SK-N-SH (cell line): ENCODE data around the gene F2R. TPM values are rescaled to one million over a fixed set of nuclear protein-coding genes. Genes with fewer than 3 reads are reported as not detected.

Experiments
- CTCF ChIA-PET: fragments of 300-600, 350-600 bp; formaldehyde crosslinking; extraction: SDS; loops from one replicate; lab custom pipeline; 2021; lab: Yijun Ruan, JAX
- POLR2A ChIA-PET: fragments of 350-600 bp; sonication (Branson Sonifier 250); formaldehyde crosslinking; extraction: SDS; loops from one replicate; lab custom pipeline; 2020; ENCODE audit warnings: antibody characterized with exemption, inconsistent platforms; lab: Yijun Ruan, JAX
- DNase-seq: peaks from one replicate; pipeline ENCODE4 v3.0.0; 2012
- H2AFZ ChIP-seq: fragments of 200-600 bp; sonication (generic); 2 replicates; pipeline ENCODE4 v1.8.1; 2016; ENCODE audit warnings: antibody characterized with exemption, mild to moderate bottlenecking, low read depth
- H3F3A ChIP-seq: fragments of 200-600 bp; sonication (generic); replicated peaks from 2 replicates; pipeline ENCODE3; 2016; ENCODE audit warnings: antibody characterized with exemption, mild to moderate bottlenecking; ENCODE audit not compliant: insufficient read depth
- H3K27ac ChIP-seq, 2 experiments: fragments of 200-500 bp in 1 of 2; fragments of 200-600 bp in 1 of 2; sonication (Bioruptor generic) in 1 of 2; sonication (generic), shearing (Covaris generic) in 1 of 2; 2 replicates each; pipeline versions ENCODE4 v1.5.1 to v1.6.1; 2014 to 2016; ENCODE audit warnings: low read depth in 2 of 2, inconsistent platforms in 1 of 2, low read length in 1 of 2, mild to moderate bottlenecking in 1 of 2, mixed read lengths in 1 of 2
- H3K27me3 ChIP-seq: fragments of 200-600 bp; sonication (generic), shearing (Covaris generic); 2 replicates; pipeline ENCODE4 v1.6.1; 2016; ENCODE audit warnings: mixed run types; ENCODE audit not compliant: insufficient read depth
- H3K36me3 ChIP-seq, 2 experiments: fragments of 200-500 bp in 1 of 2; fragments of 200-600 bp in 1 of 2; sonication (Bioruptor generic) in 1 of 2; sonication (generic) in 1 of 2; replicated peaks in 1 of 2; 2 replicates each; pipeline versions ENCODE3 to v1.5.1; 2014 to 2016; ENCODE audit warnings: low read length in 1 of 2, mild to moderate bottlenecking in 1 of 2; ENCODE audit not compliant: insufficient read depth in 2 of 2, control insufficient read depth in 1 of 2
- H3K4me1 ChIP-seq, 2 experiments: fragments of 200-500 bp in 1 of 2; fragments of 200-600 bp in 1 of 2; sonication (Bioruptor generic) in 1 of 2; sonication (generic), shearing (Covaris generic) in 1 of 2; 2 replicates each; pipeline versions ENCODE4 v1.5.1 to v1.6.1; 2014 to 2016; ENCODE audit warnings: low read depth in 1 of 2, low read length in 1 of 2, mixed run types in 1 of 2; ENCODE audit not compliant: insufficient read depth in 2 of 2, control insufficient read depth in 1 of 2
- H3K4me2 ChIP-seq: fragments of 200-600 bp; sonication (generic), shearing (Covaris generic); 2 replicates; pipeline ENCODE4 v1.6.1; 2017; ENCODE audit warnings: mixed run types
- H3K4me3 ChIP-seq, 2 experiments: fragments of 200-500 bp in 1 of 2; fragments of 200-600 bp in 1 of 2; sonication (Bioruptor generic) in 1 of 2; sonication (generic), shearing (Covaris generic) in 1 of 2; 2 replicates each; pipeline versions ENCODE4 v1.5.1 to v1.8.1; 2014 to 2016; ENCODE audit warnings: low read depth in 2 of 2, inconsistent platforms in 1 of 2, low read length in 1 of 2, mild to moderate bottlenecking in 1 of 2, mixed read lengths in 1 of 2, moderate library complexity in 1 of 2
- H3K79me2 ChIP-seq: fragments of 200-600 bp; sonication (generic); 2 replicates; pipeline ENCODE4 v1.8.1; 2017; ENCODE audit warnings: mild to moderate bottlenecking; ENCODE audit not compliant: insufficient read depth
- H3K9ac ChIP-seq: fragments of 200-600 bp; sonication (generic); 2 replicates; pipeline ENCODE4 v1.6.1; 2017; ENCODE audit warnings: mixed run types
- H3K9me2 ChIP-seq: fragments of 200-600 bp; sonication (generic); 2 replicates; pipeline ENCODE4 v1.6.1; 2017; ENCODE audit warnings: mixed run types
- H3K9me3 ChIP-seq: fragments of 200-600 bp; sonication (generic); 2 replicates; pipeline ENCODE4 v1.6.1; 2017; ENCODE audit warnings: mixed run types, mild to moderate bottlenecking, moderate library complexity
- H4K20me1 ChIP-seq: fragments of 200-600 bp; sonication (generic); 2 replicates; pipeline ENCODE4 v1.6.1; 2017; ENCODE audit warnings: mild to moderate bottlenecking, mixed run types; ENCODE audit not compliant: insufficient read depth
- ELF1 ChIP-seq: IDR thresholded peaks from 2 replicates; pipeline ENCODE4 v1.4.0; 2012
- FOXJ3 ChIP-seq: sonication (generic); formaldehyde crosslinking; IDR thresholded peaks from 2 replicates; pipeline ENCODE4 v1.5.1; 2020; ENCODE audit warnings: mild to moderate bottlenecking, missing genetic modification reagents
- FOXM1 ChIP-seq: IDR thresholded peaks from 2 replicates; pipeline ENCODE4 v1.4.0; 2012; ENCODE audit warnings: low read depth, mild to moderate bottlenecking
- GABPA ChIP-seq: IDR thresholded peaks from 2 replicates; pipeline ENCODE4 v1.4.0; 2012; ENCODE audit warnings: low read depth, mild to moderate bottlenecking
- GATA2 ChIP-seq: sonication (generic); formaldehyde crosslinking; IDR thresholded peaks from 2 replicates; pipeline ENCODE4 v1.5.0; 2020; ENCODE audit warnings: mild to moderate bottlenecking, missing genetic modification reagents
- IRF3 ChIP-seq: fragments of 150-350 bp; IDR thresholded peaks from 2 replicates; pipeline ENCODE4 v1.6.1; 2016; ENCODE audit warnings: mild to moderate bottlenecking, low read depth, low read length
- JUND ChIP-seq: IDR thresholded peaks from 2 replicates; pipeline ENCODE4 v1.4.0; 2012
- MEF2A ChIP-seq: IDR thresholded peaks from 2 replicates; pipeline ENCODE4 v1.4.0; 2012; ENCODE audit warnings: low read depth, borderline replicate concordance
- NRF1 ChIP-seq: IDR thresholded peaks from 2 replicates; pipeline ENCODE4 v1.6.1; 2012; ENCODE audit warnings: low read depth, mild to moderate bottlenecking, low read length
- PBX3 ChIP-seq: IDR thresholded peaks from 2 replicates; pipeline ENCODE4; 2012
- POLR2AphosphoS5 ChIP-seq: IDR thresholded peaks from 2 replicates; pipeline ENCODE4 v1.6.1; 2012; ENCODE audit warnings: low read depth, low read length
- RAD21 ChIP-seq: IDR thresholded peaks from 2 replicates; pipeline ENCODE4 v1.6.1; 2012; ENCODE audit warnings: mild to moderate bottlenecking, low read length
- RCOR1 ChIP-seq: fragments of 150-350 bp; IDR thresholded peaks from 2 replicates; pipeline ENCODE4 v1.6.1; 2017; ENCODE audit warnings: antibody characterized with exemption, low read length
- SMC3 ChIP-seq: IDR thresholded peaks from 2 replicates; pipeline ENCODE4 v1.6.1; 2012; ENCODE audit warnings: low read depth, low read length, improper control_type of control experiment
- TAF1 ChIP-seq: IDR thresholded peaks from 2 replicates; pipeline ENCODE4 v1.6.1; 2012; ENCODE audit warnings: low read depth, mild to moderate bottlenecking, low read length, moderate library complexity, borderline replicate concordance
- WGBS: methylation state at CpG from one replicate; pipeline ENCODE4 v1.1.6; 2017; ENCODE audit warnings: low lambda C conversion rate; 5-methylcytosine and 5-hydroxymethylcytosine counted together
- polyA plus RNA-seq, 3 experiments: library from polyadenylated mRNA; depleted of rRNA; stranded (reverse); fragments of >200 nt; gene quantifications; 2 replicates each; pipeline ENCODE4 v1.2.3, GENCODE V29; 2012
- TF ChIP-seq, protein P1 (sequence below): IDR thresholded peaks from 2 replicates; pipeline ENCODE4 v1.4.0; 2012; ENCODE audit warnings: low read depth, borderline replicate concordance
- TF ChIP-seq, protein P2 (sequence below): fragments of 150-350 bp; IDR thresholded peaks from 2 replicates; pipeline ENCODE4 v1.6.1; 2017; ENCODE audit warnings: antibody characterized with exemption, low read length, low read depth, borderline replicate concordance

Gene F2R
- polyA plus RNA-seq, 1 of the 3 experiments (the other 2 are of a cell fraction): 212 TPM

DNA sequence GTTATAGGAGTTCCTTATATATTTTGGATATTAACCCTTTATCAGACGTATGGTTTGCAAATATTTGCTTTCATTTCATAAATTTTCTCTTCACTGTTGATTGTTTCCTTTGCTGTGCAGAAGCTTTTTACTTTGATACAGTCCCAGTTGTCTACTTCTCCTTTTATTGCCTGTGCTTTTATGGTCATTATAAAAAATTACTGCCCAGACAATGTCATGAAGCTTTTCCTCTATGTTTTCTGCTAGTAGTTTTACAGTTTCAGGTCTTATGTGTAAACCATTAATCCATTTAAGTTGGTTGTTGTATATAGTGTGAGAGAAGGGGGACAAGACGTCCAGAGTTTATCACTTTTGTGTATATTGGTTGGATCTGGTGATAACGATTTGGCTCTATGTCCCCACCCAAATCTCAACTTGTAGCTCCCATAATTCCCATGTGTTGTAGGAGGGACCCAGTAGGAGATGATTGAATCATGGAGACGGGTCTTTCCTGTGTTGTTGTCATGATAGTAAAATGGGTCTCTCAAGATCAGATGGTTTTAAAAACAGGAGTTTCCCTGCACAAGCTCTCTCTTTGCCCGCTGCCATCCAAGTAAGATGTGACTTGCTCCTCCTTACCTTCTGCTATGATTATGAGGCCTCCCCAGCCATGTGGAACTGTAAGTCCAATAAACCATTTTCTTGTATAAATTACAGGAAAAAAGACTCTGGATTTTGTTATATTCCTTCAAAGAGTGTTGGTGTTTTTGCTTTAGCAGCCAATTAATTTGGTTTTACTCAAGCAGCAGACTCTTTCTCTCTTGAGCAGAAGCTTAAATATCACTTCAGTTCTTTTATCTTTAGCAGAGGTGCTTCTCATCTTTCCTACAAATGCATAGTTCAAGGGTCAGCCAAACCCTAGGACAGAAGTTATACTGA, 13.7 kb downstream of the F2R start:
- no peak for DNase-seq
- Histone ChIP-seq H3K9me3 (peaks cover 13% of the 10 kb centered on the region; the same call in 1 of the 2 replicates), H3K79me2 (peaks cover 100% of the 10 kb centered on the region), H3K4me2 (no peak overlapping the region), H3K27me3 (no peaks in the 10 kb centered on the region), H3F3A (peaks cover 8% of the 10 kb centered on the region), H3K27ac (no peak overlapping the region), H3K36me3 (peaks cover 39 to 74% of the 10 kb centered on the region in 2 experiments), H3K9me2 (no peaks in the 10 kb centered on the region), H4K20me1 (peaks cover 43% of the 10 kb centered on the region), H3K9ac (no peak overlapping the region), H3K4me3 (no peak overlapping the region), H2AFZ (no peak overlapping the region), H3K4me1 (no peaks in the 10 kb centered on the region; a peak in 2 of 4 replicates)
- 92% methylated on average over 5 of the region's 5 CpGs for WGBS
- POLR2A ChIA-PET: no interaction called here
- no peak for TF ChIP-seq MEF2A
- TF ChIP-seq IRF3: no peak
- TF ChIP-seq SMC3: no peak
- no peak for TF ChIP-seq FOXJ3
- TF ChIP-seq, all 33 proteins: peak for 0
- CTCF ChIA-PET: interaction anchor here (0.9 kb wide), 1 partner anchor 45 kb away, joined by 5 read pairs; no protein-coding TSS in a partner anchor

- no peak for DNase-seq
- ChIA-PET POLR2A (no interaction called here), CTCF (interaction anchor here (1.0 kb wide), 1 partner anchor 58 kb away, joined by 3 read pairs; no protein-coding TSS in a partner anchor)
- H3K4me3 ChIP-seq: no peak overlapping the region
- H3K4me1 ChIP-seq: peaks cover 3 to 12% of the 10 kb centered on the region in 2 experiments; a peak in 3 of 4 replicates
- no peaks in the 10 kb centered on the region for H3K9me2 ChIP-seq
- no peak overlapping the region for H3K4me2 ChIP-seq
- no peak overlapping the region for H3K27ac ChIP-seq
- H3K36me3 ChIP-seq: peaks cover 36 to 76% of the 10 kb centered on the region in 2 experiments
- WGBS: 96% methylated on average over 15 of the region's 15 CpGs
- peaks cover 27% of the 10 kb centered on the region for H4K20me1 ChIP-seq
- TF ChIP-seq, protein P1, sequence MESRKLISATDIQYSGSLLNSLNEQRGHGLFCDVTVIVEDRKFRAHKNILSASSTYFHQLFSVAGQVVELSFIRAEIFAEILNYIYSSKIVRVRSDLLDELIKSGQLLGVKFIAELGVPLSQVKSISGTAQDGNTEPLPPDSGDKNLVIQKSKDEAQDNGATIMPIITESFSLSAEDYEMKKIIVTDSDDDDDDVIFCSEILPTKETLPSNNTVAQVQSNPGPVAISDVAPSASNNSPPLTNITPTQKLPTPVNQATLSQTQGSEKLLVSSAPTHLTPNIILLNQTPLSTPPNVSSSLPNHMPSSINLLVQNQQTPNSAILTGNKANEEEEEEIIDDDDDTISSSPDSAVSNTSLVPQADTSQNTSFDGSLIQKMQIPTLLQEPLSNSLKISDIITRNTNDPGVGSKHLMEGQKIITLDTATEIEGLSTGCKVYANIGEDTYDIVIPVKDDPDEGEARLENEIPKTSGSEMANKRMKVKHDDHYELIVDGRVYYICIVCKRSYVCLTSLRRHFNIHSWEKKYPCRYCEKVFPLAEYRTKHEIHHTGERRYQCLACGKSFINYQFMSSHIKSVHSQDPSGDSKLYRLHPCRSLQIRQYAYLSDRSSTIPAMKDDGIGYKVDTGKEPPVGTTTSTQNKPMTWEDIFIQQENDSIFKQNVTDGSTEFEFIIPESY: no peak
- no peak for TF ChIP-seq GATA2 (CRISPR knock-in tag)
- TF ChIP-seq MEF2A: no peak
- TF ChIP-seq PBX3: no peak
- TF ChIP-seq TAF1: no peak
- TF ChIP-seq POLR2AphosphoS5: no peak
- no peak for TF ChIP-seq GABPA
- TF ChIP-seq RCOR1: no peak
- TF ChIP-seq FOXM1: no peak
- TF ChIP-seq JUND: no peak
- TF ChIP-seq, protein P2, sequence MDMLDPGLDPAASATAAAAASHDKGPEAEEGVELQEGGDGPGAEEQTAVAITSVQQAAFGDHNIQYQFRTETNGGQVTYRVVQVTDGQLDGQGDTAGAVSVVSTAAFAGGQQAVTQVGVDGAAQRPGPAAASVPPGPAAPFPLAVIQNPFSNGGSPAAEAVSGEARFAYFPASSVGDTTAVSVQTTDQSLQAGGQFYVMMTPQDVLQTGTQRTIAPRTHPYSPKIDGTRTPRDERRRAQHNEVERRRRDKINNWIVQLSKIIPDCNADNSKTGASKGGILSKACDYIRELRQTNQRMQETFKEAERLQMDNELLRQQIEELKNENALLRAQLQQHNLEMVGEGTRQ: no peak
- no peak for TF ChIP-seq ELF1
- TF ChIP-seq NRF1: no peak
- no peak for TF ChIP-seq RAD21
- no peak for TF ChIP-seq SMC3
- no peaks in the 10 kb centered on the region for H3K27me3 ChIP-seq
- no peak overlapping the region for H2AFZ ChIP-seq
- H3K9me3 ChIP-seq: peaks cover 13% of the 10 kb centered on the region; the same call in 1 of the 2 replicates
- no peak overlapping the region for H3K9ac ChIP-seq
- H3F3A ChIP-seq: peaks cover 15% of the 10 kb centered on the region
- H3K79me2 ChIP-seq: peaks cover 79% of the 10 kb centered on the region
Measured at GRCh38 chr5:76732405-76733048, 16.6 kb downstream of the F2R start.
